NCI-H2107 treated with DMSO at 0.1 percent for 48 hours (cell line): ENCODE measurements around the gene KHSRP.

Experiments used
- DNase-seq: peaks from one replicate; lab custom pipeline; 2025; ENCODE audit not compliant: unreplicated experiment; lab: John Stamatoyannopoulos, UW

KHSRP gene

GRCh38 chr19:6424195-6424938 is at the start of gene KHSRP:
KHSRP (minus strand) TSS chr19:6424811; CDS start chr19:6424701, 110 bp downstream.
- DNase-seq, result no peak

GRCh38 chr19:6473647-6474046 is 49.0 kb upstream of the KHSRP start:
- no peak for DNase-seq

- no peak for DNase-seq
These were observed 48.1 kb upstream of the KHSRP start for GRCh38 chr19:6472713-6473112.

GRCh38 chr19:6471076-6471475 is 46.5 kb upstream of the KHSRP start:
- DNase-seq, result no peak

- no peak for DNase-seq
These were observed 45.6 kb upstream of the KHSRP start for GRCh38 chr19:6470173-6470572.

- no peak for DNase-seq
These were observed 42.8 kb upstream of the KHSRP start for GRCh38 chr19:6467384-6467783.

GRCh38 chr19:6466526-6467248 is 42.1 kb upstream of the KHSRP start:
- DNase-seq, result no peak

- no peak for DNase-seq
These were observed 41.1 kb upstream of the KHSRP start for GRCh38 chr19:6465663-6466062.

- DNase-seq, result no peak
These were observed 40.4 kb upstream of the KHSRP start for GRCh38 chr19:6465006-6465405.

GRCh38 chr19:6464070-6464873 is 39.7 kb upstream of the KHSRP start, which contains the start of gene CRB3:
CRB3 (plus strand) TSS chr19:6464271; CDS start chr19:6464702, 431 bp downstream.
- DNase-seq, result no peak

- DNase-seq, result peak; percentile 66
These were observed 35.7 kb upstream of the KHSRP start for GRCh38 chr19:6460099-6460884.

- DNase-seq, result no peak
These were observed 34.9 kb upstream of the KHSRP start, which contains the start of gene SLC25A23 for GRCh38 chr19:6459262-6460098. SLC25A23 (minus strand) TSS chr19:6459792; CDS start chr19:6459628, 164 bp downstream.

GRCh38 chr19:6458695-6459261 is 34.2 kb upstream of the KHSRP start:
- no peak for DNase-seq

GRCh38 chr19:6457958-6458694 is 33.5 kb upstream of the KHSRP start:
- DNase-seq, result no peak

- no peak for DNase-seq
These were observed 31.3 kb upstream of the KHSRP start for GRCh38 chr19:6455924-6456323.

- DNase-seq, result no peak
These were observed 29.4 kb upstream of the KHSRP start for GRCh38 chr19:6453951-6454565.

GRCh38 chr19:6452899-6453298 is 28.3 kb upstream of the KHSRP start:
- DNase-seq, result no peak

- DNase-seq, result no peak
These were observed 27.6 kb upstream of the KHSRP start for GRCh38 chr19:6452223-6452614.
